Testis (tissue), 2 donors: ENCODE measurements around the gene TMEM164.

ENCODE experiments used
- CTCF ChIP-seq, 3 experiments: fragments of 450-650 bp in 2 of 3; fragments of 200-600 bp in 1 of 3; sonication (generic) in 1 of 3; IDR thresholded peaks; one replicate each; pipeline ENCODE4 v1.5.1; 2016 to 2019; ENCODE audit warnings: antibody characterized with exemption in 3 of 3, mild to moderate bottlenecking in 2 of 3, moderate library complexity in 1 of 3
- POLR2A ChIP-seq: fragments of 450-650 bp; IDR thresholded peaks from one replicate; pipeline ENCODE4 v1.6.1; 2017; ENCODE audit warnings: antibody characterized with exemption, mild to moderate bottlenecking, moderate library complexity

GRCh38 chrX:110001740-110002299 is 1.1 kb upstream of the TMEM164 start:
- TF ChIP-seq CTCF (IDR thresholded peaks at IDR 0.05) (no peak), POLR2A (no peak)
